ENCODE results near the gene SRRM5. TPM values are rescaled to one million over a fixed set of nuclear protein-coding genes. Genes with fewer than 3 reads are reported as not detected.

SRRM5 gene
- total and polyA plus RNA-seq, 8 donors, result 0.06 to 1.3 (median 0.26) TPM; not detected in 2

DNA sequence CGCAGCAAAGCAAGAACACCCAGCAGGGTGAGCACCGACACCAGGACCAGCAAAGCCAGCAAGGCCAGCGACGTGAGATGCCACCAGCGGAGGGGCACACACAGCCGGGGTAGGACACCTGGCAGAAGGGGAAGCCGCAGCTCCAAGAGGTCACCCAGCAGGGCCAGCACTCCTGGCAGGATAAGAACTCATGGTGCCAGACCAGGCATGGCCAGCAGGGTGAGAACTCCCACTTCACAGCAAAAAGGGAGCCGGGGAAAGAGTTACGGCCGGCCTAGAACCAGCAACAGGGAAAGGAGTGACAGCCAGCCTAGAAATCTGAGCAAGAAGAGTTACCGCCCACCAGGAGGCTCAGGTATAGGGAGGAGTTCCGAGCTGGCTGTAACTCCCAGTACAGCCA lies 486 bp downstream of the SRRM5 start:
- Histone ChIP-seq H3K4me1 (no peaks in the 10 kb centered on the region), H3K36me3 (peaks cover 0 to 6% (median 6%) of the 10 kb centered on the region in 3 donors), H3K27me3 (no peaks in the 10 kb centered on the region), H3K9me3 (no peaks in the 10 kb centered on the region), H3K27ac (no peak overlapping the region), H3K4me3 (no peak overlapping the region)
- WGBS, 2 donors, result 96% methylated on average over 12 of the region's 12 CpGs
- no peak for ATAC-seq
- intact Hi-C loops (cut with DNase I), result no loop called here
- peak in 1 of 6 donors; percentile 35 for DNase-seq
- no peak for FAIRE-seq
- TF ChIP-seq, protein P1, sequence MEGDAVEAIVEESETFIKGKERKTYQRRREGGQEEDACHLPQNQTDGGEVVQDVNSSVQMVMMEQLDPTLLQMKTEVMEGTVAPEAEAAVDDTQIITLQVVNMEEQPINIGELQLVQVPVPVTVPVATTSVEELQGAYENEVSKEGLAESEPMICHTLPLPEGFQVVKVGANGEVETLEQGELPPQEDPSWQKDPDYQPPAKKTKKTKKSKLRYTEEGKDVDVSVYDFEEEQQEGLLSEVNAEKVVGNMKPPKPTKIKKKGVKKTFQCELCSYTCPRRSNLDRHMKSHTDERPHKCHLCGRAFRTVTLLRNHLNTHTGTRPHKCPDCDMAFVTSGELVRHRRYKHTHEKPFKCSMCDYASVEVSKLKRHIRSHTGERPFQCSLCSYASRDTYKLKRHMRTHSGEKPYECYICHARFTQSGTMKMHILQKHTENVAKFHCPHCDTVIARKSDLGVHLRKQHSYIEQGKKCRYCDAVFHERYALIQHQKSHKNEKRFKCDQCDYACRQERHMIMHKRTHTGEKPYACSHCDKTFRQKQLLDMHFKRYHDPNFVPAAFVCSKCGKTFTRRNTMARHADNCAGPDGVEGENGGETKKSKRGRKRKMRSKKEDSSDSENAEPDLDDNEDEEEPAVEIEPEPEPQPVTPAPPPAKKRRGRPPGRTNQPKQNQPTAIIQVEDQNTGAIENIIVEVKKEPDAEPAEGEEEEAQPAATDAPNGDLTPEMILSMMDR (IDR thresholded peaks at IDR 0.05), result no peak

DNA sequence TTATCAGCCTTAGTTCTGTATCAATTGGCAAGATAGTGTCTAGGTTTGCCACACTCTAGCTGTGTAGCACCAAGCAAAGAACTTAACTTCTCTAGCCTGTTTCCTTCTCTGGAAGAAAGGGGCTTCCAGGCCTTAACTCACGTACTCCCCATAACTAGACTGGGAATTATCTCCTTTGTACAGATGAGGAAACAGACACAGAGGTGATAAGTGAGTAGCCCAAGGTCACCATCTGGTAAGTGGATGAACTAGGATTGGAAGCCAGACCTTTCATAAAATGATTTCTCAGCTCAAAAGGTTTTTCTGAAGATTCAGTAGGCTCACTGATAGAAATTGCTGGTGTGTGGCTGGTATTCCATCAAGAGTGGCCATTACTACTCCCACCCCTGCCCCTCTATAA lies 4.4 kb downstream of the SRRM5 start:
- intact Hi-C loops (cut with DNase I), result no loop called here
- WGBS, 2 donors, result 30 to 38% methylated on average over 1 of the region's 1 CpG
- H3K36me3 ChIP-seq, result peaks cover 0 to 6% (median 6%) of the 10 kb centered on the region in 3 donors
- no peaks in the 10 kb centered on the region for H3K9me3 ChIP-seq
- no peaks in the 10 kb centered on the region for H3K27me3 ChIP-seq
- no peak for DNase-seq
- FAIRE-seq, result no peak
- H3K4me1 ChIP-seq, result peaks cover 0 to 7% (median 0%) of the 10 kb centered on the region in 3 donors
- H3K4me3 ChIP-seq, result no peak overlapping the region
- no peak overlapping the region for H3K27ac ChIP-seq
- TF ChIP-seq, protein P1 (IDR thresholded peaks at IDR 0.05), result no peak
- ATAC-seq, result no peak

DNA sequence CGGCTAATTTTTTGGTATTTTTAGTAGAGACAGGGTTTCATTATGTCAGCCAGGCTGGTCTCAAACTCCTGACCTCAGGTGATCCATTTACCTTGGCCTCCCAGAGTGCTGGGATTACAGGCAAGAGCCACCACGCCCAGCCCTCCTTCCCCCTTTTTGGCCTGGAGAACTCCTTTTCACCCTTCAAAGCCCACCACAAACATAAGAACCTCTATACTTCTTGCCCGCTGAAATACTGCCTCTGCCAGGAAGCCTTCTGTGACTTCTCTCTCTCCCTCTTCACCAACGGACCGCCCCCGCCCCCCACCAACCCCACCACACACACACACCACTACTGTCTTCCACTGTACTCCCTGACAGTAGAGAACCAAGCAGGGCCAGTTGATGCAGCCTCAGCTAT lies 5.1 kb downstream of the SRRM5 start:
- Histone ChIP-seq H3K4me3 (no peak overlapping the region), H3K9me3 (no peaks in the 10 kb centered on the region), H3K36me3 (peaks cover 0 to 6% (median 3%) of the 10 kb centered on the region in 3 donors), H3K27me3 (no peaks in the 10 kb centered on the region), H3K27ac (no peak overlapping the region), H3K4me1 (peaks cover 0 to 7% (median 0%) of the 10 kb centered on the region in 3 donors)
- TF ChIP-seq, protein P1 (IDR thresholded peaks at IDR 0.05), result no peak
- WGBS, 2 donors, result 90 to 92% methylated on average over 6 of the region's 6 CpGs
- FAIRE-seq (no peak), DNase-seq (peak in 1 of 6 donors; percentile 8), ATAC-seq (no peak)
- intact Hi-C loops (cut with DNase I), result no loop called here

DNA sequence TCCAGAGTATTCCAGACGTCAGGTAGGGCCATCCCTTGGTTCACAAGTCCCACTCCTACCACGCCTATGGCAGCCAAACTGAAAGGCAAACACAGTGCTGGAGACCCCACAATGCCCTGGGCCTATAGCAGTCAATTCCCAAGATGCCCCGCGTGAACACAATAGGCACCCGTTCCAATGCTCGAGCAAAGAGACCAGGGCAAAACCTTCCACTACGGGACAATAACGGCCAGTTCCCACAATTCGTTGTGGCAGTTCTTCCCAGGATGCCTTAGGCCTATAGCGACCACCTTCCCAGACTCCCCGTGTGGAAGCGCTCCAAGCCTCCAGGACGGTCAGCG lies 7.0 kb downstream of the SRRM5 start:
- Histone ChIP-seq H3K36me3 (no peaks in the 10 kb centered on the region), H3K4me1 (peaks cover 0 to 7% (median 0%) of the 10 kb centered on the region in 3 donors), H3K27ac (peak overlapping the region; percentile 90 to 94 (median 91)), H3K4me3 (peak overlapping the region; percentile 69 to 80 (median 70)), H3K9me3 (no peaks in the 10 kb centered on the region), H3K27me3 (no peaks in the 10 kb centered on the region)
- WGBS, 2 donors, result 1% methylated on average over 14 of the region's 14 CpGs
- FAIRE-seq, result no peak
- TF ChIP-seq, protein P1 (IDR thresholded peaks at IDR 0.05), result no peak
- peak in 2 of 6 donors; percentile 13 to 30 for DNase-seq
- ATAC-seq, result peak; percentile 7 to 34 (median 26)
- intact Hi-C loops (cut with DNase I), result no loop called here

DNA sequence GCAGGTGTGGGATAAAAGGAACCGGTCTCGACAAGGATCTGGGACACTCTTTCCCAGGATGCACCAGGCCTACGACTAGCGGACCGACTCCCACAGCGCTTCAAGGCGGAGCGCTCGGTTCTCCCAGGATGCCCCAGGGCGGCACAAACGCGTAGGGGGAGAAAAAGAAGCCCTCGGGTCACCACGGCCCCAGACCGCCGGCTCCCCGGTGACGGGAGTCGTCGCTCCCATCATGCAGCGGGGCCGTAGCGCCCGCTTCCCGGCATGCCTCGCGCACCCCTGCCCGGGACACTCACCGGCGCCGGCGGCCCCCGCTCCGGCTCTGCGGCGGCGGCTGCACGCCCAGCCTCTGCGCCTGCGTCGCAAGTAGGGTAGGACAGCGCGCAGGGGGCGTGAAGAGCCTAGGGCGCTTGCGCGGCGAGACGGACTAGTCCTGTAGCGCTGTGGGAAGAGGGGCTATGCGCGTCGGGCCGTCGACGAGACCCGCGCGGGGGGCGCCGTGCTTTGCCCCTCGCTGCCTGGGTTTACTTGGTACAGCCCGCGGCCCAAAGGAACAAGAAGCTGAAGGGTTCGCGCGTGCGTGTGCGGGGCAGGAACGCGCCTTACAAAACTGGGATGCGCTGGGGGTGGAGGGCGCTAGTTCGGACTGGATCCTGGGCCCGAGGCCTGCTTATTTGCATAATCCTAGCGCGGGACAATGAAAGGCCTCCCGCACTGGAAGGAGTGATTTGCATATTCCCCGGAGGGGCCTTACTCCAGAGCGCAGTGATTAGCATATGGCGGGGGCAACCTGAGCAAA lies 7.6 kb downstream of the SRRM5 start, which contains the start of gene ZNF428:
ZNF428 (minus strand) TSS at position 368 of the 799 bp plus-strand sequence. CDS start 5,325 bp downstream, outside the sequence.
- H3K9me3 ChIP-seq, result no peaks in the 10 kb centered on the region
- FAIRE-seq (no peak), ATAC-seq (peak; percentile 87 to 95 (median 89)), DNase-seq (peak; percentile 76 to 94 (median 82))
- intact Hi-C loops (cut with DNase I), result no loop called here
- H3K4me3 ChIP-seq, result peak within 1 kb of the TSS; percentile 69 to 80 (median 70)
- H3K27me3 ChIP-seq, result no peaks in the 10 kb centered on the region
- peaks cover 0 to 7% (median 0%) of the 10 kb centered on the region in 3 donors for H3K4me1 ChIP-seq
- TF ChIP-seq, protein P1 (IDR thresholded peaks at IDR 0.05), result no peak
- WGBS, 2 donors, result 0% methylated on average over 80 to 81 of the region's 81 CpGs
- no peaks in the 10 kb centered on the region for H3K36me3 ChIP-seq
- peak within 1 kb of the TSS; percentile 90 to 94 (median 91) for H3K27ac ChIP-seq

All from pancreas (tissue), 10 donors.